ENCODE results near the gene CCNE1. TPM values are rescaled to one million over a fixed set of nuclear protein-coding genes. Genes with fewer than 3 reads are reported as not detected.

Gene CCNE1
- total RNA-seq, 4 donors from 2014 or later: 2.9 to 7.3 (median 4.5) TPM

DNA sequence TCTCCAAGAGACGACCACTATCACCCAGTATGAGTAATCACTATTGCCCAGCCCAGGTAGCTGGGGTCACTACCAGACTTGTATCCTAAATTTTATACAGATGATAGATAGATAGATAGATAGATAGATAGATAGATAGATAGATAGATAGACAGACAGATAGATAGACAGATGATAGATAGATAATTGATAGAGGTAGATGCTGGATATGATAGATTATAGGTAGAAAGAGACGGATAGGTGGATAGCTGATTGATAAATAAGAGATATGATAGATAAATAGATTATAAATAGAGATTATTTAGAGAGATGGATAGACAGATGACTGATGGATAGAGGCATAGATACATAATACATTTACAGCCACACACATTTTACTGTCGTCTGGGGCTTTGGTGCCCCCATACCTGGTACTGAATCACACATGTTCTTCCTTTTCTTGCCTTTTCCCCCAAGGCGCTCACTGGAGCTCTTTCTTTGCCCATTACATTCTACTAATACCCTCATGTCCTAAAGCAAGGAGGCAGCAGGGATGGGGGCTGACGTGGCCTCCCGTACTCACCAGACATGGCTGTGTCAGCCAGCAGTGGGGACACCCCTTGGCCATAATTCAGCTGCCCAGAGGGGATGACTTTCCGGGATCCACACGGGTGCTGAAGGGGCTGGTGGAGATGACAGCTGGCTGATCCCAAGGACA is 44.6 kb upstream of the CCNE1 start:
- ATAC-seq (no peak), DNase-seq (no peak)
- no peaks in the 10 kb centered on the region for H3K36me3 ChIP-seq
- no peak overlapping the region for H3K27ac ChIP-seq
- no peak overlapping the region for H3K4me3 ChIP-seq
- H3K9me3 ChIP-seq: no peaks in the 10 kb centered on the region
- intact Hi-C loops (cut with DNase I; ENCODE audit: low total_unique reads): no loop called here
- in situ Hi-C loops (cut with MboI; ENCODE audit: low sequenced_read_pairs in 4 of 4): loop anchor here (10.0 to 25.0 kb wide), 4 partner anchors 95 to 895 kb away; no protein-coding TSS in a partner anchor
- no peaks in the 10 kb centered on the region for H3K4me1 ChIP-seq
- H3K27me3 ChIP-seq: no peaks in the 10 kb centered on the region
- no peak for TF ChIP-seq POLR2A (IDR thresholded peaks at IDR 0.05)
- TF ChIP-seq, protein P1, sequence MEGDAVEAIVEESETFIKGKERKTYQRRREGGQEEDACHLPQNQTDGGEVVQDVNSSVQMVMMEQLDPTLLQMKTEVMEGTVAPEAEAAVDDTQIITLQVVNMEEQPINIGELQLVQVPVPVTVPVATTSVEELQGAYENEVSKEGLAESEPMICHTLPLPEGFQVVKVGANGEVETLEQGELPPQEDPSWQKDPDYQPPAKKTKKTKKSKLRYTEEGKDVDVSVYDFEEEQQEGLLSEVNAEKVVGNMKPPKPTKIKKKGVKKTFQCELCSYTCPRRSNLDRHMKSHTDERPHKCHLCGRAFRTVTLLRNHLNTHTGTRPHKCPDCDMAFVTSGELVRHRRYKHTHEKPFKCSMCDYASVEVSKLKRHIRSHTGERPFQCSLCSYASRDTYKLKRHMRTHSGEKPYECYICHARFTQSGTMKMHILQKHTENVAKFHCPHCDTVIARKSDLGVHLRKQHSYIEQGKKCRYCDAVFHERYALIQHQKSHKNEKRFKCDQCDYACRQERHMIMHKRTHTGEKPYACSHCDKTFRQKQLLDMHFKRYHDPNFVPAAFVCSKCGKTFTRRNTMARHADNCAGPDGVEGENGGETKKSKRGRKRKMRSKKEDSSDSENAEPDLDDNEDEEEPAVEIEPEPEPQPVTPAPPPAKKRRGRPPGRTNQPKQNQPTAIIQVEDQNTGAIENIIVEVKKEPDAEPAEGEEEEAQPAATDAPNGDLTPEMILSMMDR (IDR thresholded peaks at IDR 0.05 in 4 of 5, conservative IDR thresholded peaks at IDR 0.05 in 1 of 5): no peak

DNA sequence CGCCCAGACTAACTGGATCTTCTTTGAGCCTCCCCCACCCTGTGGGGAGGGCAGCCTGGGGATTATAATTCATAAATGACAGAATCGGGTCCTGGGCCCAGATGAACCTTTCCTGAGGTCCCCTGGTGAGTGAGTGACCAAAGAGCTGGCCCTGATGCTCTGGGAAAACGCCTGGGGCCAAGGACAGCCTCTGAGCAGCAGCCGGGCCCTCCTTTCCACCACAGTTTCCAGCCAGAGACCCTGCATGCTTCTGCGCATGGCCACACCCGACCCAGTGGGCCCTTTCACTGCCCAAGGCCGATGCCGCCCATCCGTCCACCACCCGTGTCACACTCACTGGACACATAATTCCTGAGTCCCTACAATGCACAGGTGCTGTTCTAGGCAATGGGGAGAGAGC is 43.6 kb upstream of the CCNE1 start:
- intact Hi-C loops (cut with DNase I; ENCODE audit: low total_unique reads) (no loop called here), in situ Hi-C loops (cut with MboI; ENCODE audit: low sequenced_read_pairs in 4 of 4) (loop anchor here (10.0 to 25.0 kb wide), 4 partner anchors 94 to 894 kb away; no protein-coding TSS in a partner anchor)
- no peak overlapping the region for H3K4me3 ChIP-seq
- no peaks in the 10 kb centered on the region for H3K27me3 ChIP-seq
- H3K4me1 ChIP-seq: no peaks in the 10 kb centered on the region
- TF ChIP-seq, protein P1 (IDR thresholded peaks at IDR 0.05 in 4 of 5, conservative IDR thresholded peaks at IDR 0.05 in 1 of 5): no peak
- no peak for TF ChIP-seq POLR2A (IDR thresholded peaks at IDR 0.05)
- H3K27ac ChIP-seq: no peak overlapping the region
- H3K36me3 ChIP-seq: no peaks in the 10 kb centered on the region
- DNase-seq: no peak
- H3K9me3 ChIP-seq: no peaks in the 10 kb centered on the region
- ATAC-seq: no peak

DNA sequence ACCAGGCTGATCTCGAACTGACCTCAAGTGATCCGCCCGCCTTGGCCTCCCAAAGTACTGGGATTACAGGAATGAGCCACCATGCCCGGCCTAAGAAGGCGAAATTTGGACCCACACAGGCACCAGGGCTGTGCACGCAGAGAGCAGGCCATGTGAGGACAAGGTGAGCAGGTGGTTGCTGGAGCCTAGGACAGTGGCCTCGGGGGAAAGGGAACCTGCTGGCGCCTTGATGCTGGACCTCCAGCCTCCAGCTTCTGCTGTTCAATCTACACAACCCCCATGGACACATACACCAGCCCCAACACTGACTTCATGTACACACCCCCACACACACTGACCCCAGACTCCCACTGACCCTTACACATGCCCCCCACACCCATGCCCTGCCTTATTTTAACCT is 41.8 kb upstream of the CCNE1 start:
- no peak for ATAC-seq
- intact Hi-C loops (cut with DNase I; ENCODE audit: low total_unique reads): no loop called here
- Histone ChIP-seq H3K36me3 (no peaks in the 10 kb centered on the region), H3K27ac (no peak overlapping the region), H3K4me3 (no peak overlapping the region), H3K4me1 (no peaks in the 10 kb centered on the region), H3K9me3 (no peaks in the 10 kb centered on the region), H3K27me3 (no peaks in the 10 kb centered on the region)
- TF ChIP-seq POLR2A (IDR thresholded peaks at IDR 0.05): no peak
- TF ChIP-seq, protein P1 (IDR thresholded peaks at IDR 0.05 in 4 of 5, conservative IDR thresholded peaks at IDR 0.05 in 1 of 5): no peak
- DNase-seq: no peak
- in situ Hi-C loops (cut with MboI; ENCODE audit: low sequenced_read_pairs in 4 of 4): loop anchor here (5.0 to 25.0 kb wide), 5 partner anchors 92 to 892 kb away; no protein-coding TSS in a partner anchor

DNA sequence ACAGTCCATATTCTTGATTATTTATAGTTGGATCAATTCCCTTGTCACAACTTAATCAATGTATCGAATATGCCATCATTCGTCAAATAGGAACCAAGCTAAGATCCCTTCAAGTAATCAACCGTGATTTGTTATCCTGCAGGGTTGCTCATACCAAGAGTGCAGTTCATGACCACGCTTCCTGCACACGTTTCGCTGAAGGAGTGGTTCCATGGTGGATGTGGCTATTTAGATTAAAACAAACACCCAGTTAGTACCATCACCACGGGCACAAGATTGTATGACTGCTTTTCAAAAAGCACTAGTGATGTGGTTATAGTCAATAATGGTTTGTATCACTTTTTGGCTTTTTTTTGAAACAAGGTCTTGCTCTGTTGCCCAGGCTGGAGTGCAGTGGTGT is 41.1 kb upstream of the CCNE1 start:
- in situ Hi-C loops (cut with MboI; ENCODE audit: low sequenced_read_pairs in 4 of 4): loop anchor here in 3 of 4 donors (5.0 to 25.0 kb wide), 4 partner anchors 92 to 892 kb away; no protein-coding TSS in a partner anchor
- H3K27me3 ChIP-seq: no peaks in the 10 kb centered on the region
- H3K36me3 ChIP-seq: no peaks in the 10 kb centered on the region
- no peak overlapping the region for H3K4me3 ChIP-seq
- no peak overlapping the region for H3K27ac ChIP-seq
- no peaks in the 10 kb centered on the region for H3K9me3 ChIP-seq
- ATAC-seq (no peak), DNase-seq (no peak)
- intact Hi-C loops (cut with DNase I; ENCODE audit: low total_unique reads): loop anchor here (1.0 kb wide), 1 partner anchor 103 kb away; no protein-coding TSS in a partner anchor
- no peaks in the 10 kb centered on the region for H3K4me1 ChIP-seq
- TF ChIP-seq, protein P1 (IDR thresholded peaks at IDR 0.05 in 4 of 5, conservative IDR thresholded peaks at IDR 0.05 in 1 of 5): no peak
- TF ChIP-seq POLR2A (IDR thresholded peaks at IDR 0.05): no peak
